ENCODE results near the gene IKZF5.

The IKZF5 gene

GRCh38 chr10:123008355-123009104 lies at the start of gene IKZF5, which contains the start of gene ACADSB:
Gene IKZF5, minus strand, starts transcription at chr10:123008795. Its CDS starts 10,170 bp downstream, at chr10:122998625.
Gene ACADSB, plus strand, starts transcription at chr10:123009006. Its CDS starts 24 bp downstream, at chr10:123009030.
- DNase-seq (ENCODE audit: low spot score in 2 of 2) (peak; percentile 89 to 91), ATAC-seq (ENCODE audit: low read depth) (peak; percentile 86)
- Mint-ChIP-seq H3K27me3 (no peaks in the 10 kb centered on the region), H3K9me3 (no peaks in the 10 kb centered on the region), H3K4me3 (peak within 1 kb of the TSS; percentile 98), H3K4me1 (peaks cover 22% of the 10 kb centered on the region), H3K27ac (peak within 1 kb of the TSS; percentile 99), H3K36me3 (peaks cover 5% of the 10 kb centered on the region)

- Mint-ChIP-seq H3K27ac (no peak overlapping the region), H3K4me1 (no peaks in the 10 kb centered on the region), H3K27me3 (peaks cover 1% of the 10 kb centered on the region), H3K4me3 (no peak overlapping the region), H3K9me3 (no peaks in the 10 kb centered on the region), H3K36me3 (peaks cover 15% of the 10 kb centered on the region)
- ATAC-seq (ENCODE audit: low read depth) (no peak), DNase-seq (ENCODE audit: low spot score in 2 of 2) (no peak)
Observed at GRCh38 chr10:123057968-123058367, 49.4 kb upstream of the IKZF5 start.

GRCh38 chr10:123045961-123046731 lies 37.6 kb upstream of the IKZF5 start:
- Mint-ChIP-seq H3K27ac (no peak overlapping the region), H3K4me3 (no peak overlapping the region), H3K36me3 (peaks cover 14% of the 10 kb centered on the region), H3K9me3 (no peaks in the 10 kb centered on the region), H3K4me1 (peaks cover 4% of the 10 kb centered on the region), H3K27me3 (no peaks in the 10 kb centered on the region)
- no peak for ATAC-seq (ENCODE audit: low read depth)
- no peak for DNase-seq (ENCODE audit: low spot score in 2 of 2)

GRCh38 chr10:123044391-123044790 lies 35.8 kb upstream of the IKZF5 start:
- Mint-ChIP-seq H3K27me3 (no peaks in the 10 kb centered on the region), H3K27ac (no peak overlapping the region), H3K9me3 (no peaks in the 10 kb centered on the region), H3K4me3 (no peak overlapping the region), H3K4me1 (peaks cover 4% of the 10 kb centered on the region), H3K36me3 (peaks cover 13% of the 10 kb centered on the region)
- DNase-seq (ENCODE audit: low spot score in 2 of 2) (no peak), ATAC-seq (ENCODE audit: low read depth) (no peak)

GRCh38 chr10:123043409-123043925 lies 34.9 kb upstream of the IKZF5 start:
- H3K9me3 Mint-ChIP-seq = no peaks in the 10 kb centered on the region
- H3K27ac Mint-ChIP-seq = no peak overlapping the region
- peak; percentile 73 for ATAC-seq (ENCODE audit: low read depth)
- peaks cover 8% of the 10 kb centered on the region for H3K4me1 Mint-ChIP-seq
- no peak overlapping the region for H3K4me3 Mint-ChIP-seq
- H3K27me3 Mint-ChIP-seq = no peaks in the 10 kb centered on the region
- peaks cover 15% of the 10 kb centered on the region for H3K36me3 Mint-ChIP-seq
- DNase-seq (ENCODE audit: low spot score in 2 of 2) = peak; percentile 25 to 33

- no peak overlapping the region for H3K4me3 Mint-ChIP-seq
- DNase-seq (ENCODE audit: low spot score in 2 of 2) = no peak
- no peaks in the 10 kb centered on the region for H3K9me3 Mint-ChIP-seq
- no peak overlapping the region for H3K27ac Mint-ChIP-seq
- ATAC-seq (ENCODE audit: low read depth) = no peak
- H3K27me3 Mint-ChIP-seq = no peaks in the 10 kb centered on the region
- peaks cover 10% of the 10 kb centered on the region for H3K36me3 Mint-ChIP-seq
- peaks cover 8% of the 10 kb centered on the region for H3K4me1 Mint-ChIP-seq
Observed at GRCh38 chr10:123042708-123043408, 34.3 kb upstream of the IKZF5 start.

- DNase-seq (ENCODE audit: low spot score in 2 of 2) = no peak
- no peak for ATAC-seq (ENCODE audit: low read depth)
- peaks cover 1% of the 10 kb centered on the region for H3K9me3 Mint-ChIP-seq
- H3K36me3 Mint-ChIP-seq = peaks cover 20% of the 10 kb centered on the region
- no peak overlapping the region for H3K4me3 Mint-ChIP-seq
- no peak overlapping the region for H3K27ac Mint-ChIP-seq
- peaks cover 8% of the 10 kb centered on the region for H3K4me1 Mint-ChIP-seq
- H3K27me3 Mint-ChIP-seq = no peaks in the 10 kb centered on the region
Observed at GRCh38 chr10:123039632-123039930, 31.0 kb upstream of the IKZF5 start.

- DNase-seq (ENCODE audit: low spot score in 2 of 2) = no peak
- peaks cover 1% of the 10 kb centered on the region for H3K9me3 Mint-ChIP-seq
- peaks cover 8% of the 10 kb centered on the region for H3K4me1 Mint-ChIP-seq
- no peaks in the 10 kb centered on the region for H3K27me3 Mint-ChIP-seq
- no peak overlapping the region for H3K27ac Mint-ChIP-seq
- H3K36me3 Mint-ChIP-seq = peaks cover 23% of the 10 kb centered on the region
- ATAC-seq (ENCODE audit: low read depth) = no peak
- no peak overlapping the region for H3K4me3 Mint-ChIP-seq
Observed at GRCh38 chr10:123038782-123039631, 30.4 kb upstream of the IKZF5 start.

GRCh38 chr10:123035467-123036086 lies 27.0 kb upstream of the IKZF5 start:
- Mint-ChIP-seq H3K27me3 (no peaks in the 10 kb centered on the region), H3K9me3 (peaks cover 1% of the 10 kb centered on the region), H3K36me3 (peaks cover 27% of the 10 kb centered on the region), H3K4me3 (no peak overlapping the region), H3K4me1 (peaks cover 4% of the 10 kb centered on the region), H3K27ac (no peak overlapping the region)
- ATAC-seq (ENCODE audit: low read depth) = no peak
- DNase-seq (ENCODE audit: low spot score in 2 of 2) = no peak

GRCh38 chr10:123034332-123034731 lies 25.7 kb upstream of the IKZF5 start:
- Mint-ChIP-seq H3K27ac (no peak overlapping the region), H3K4me1 (peaks cover 3% of the 10 kb centered on the region)
- no peak for DNase-seq (ENCODE audit: low spot score in 2 of 2)

GRCh38 chr10:123031124-123031523 lies 22.5 kb upstream of the IKZF5 start:
- no peak for DNase-seq (ENCODE audit: low spot score in 2 of 2)
- no peak overlapping the region for H3K27ac Mint-ChIP-seq
- no peak for ATAC-seq (ENCODE audit: low read depth)
- no peak overlapping the region for H3K4me3 Mint-ChIP-seq
- H3K36me3 Mint-ChIP-seq = peaks cover 18% of the 10 kb centered on the region
- H3K27me3 Mint-ChIP-seq = no peaks in the 10 kb centered on the region
- H3K4me1 Mint-ChIP-seq = peaks cover 4% of the 10 kb centered on the region
- H3K9me3 Mint-ChIP-seq = peaks cover 1% of the 10 kb centered on the region

More at GRCh38 chr10:123034332-123034731, 25.7 kb upstream of the IKZF5 start:
- no peak overlapping the region for H3K4me3 Mint-ChIP-seq
- peaks cover 25% of the 10 kb centered on the region for H3K36me3 Mint-ChIP-seq
- ATAC-seq (ENCODE audit: low read depth) = no peak
- H3K27me3 Mint-ChIP-seq = no peaks in the 10 kb centered on the region
- peaks cover 1% of the 10 kb centered on the region for H3K9me3 Mint-ChIP-seq

- H3K36me3 Mint-ChIP-seq = peaks cover 3% of the 10 kb centered on the region
- no peak overlapping the region for H3K4me3 Mint-ChIP-seq
- no peaks in the 10 kb centered on the region for H3K9me3 Mint-ChIP-seq
- DNase-seq (ENCODE audit: low spot score in 2 of 2) = no peak
- H3K27me3 Mint-ChIP-seq = no peaks in the 10 kb centered on the region
- no peak for ATAC-seq (ENCODE audit: low read depth)
- no peak overlapping the region for H3K27ac Mint-ChIP-seq
- H3K4me1 Mint-ChIP-seq = peaks cover 9% of the 10 kb centered on the region
Observed at GRCh38 chr10:123027861-123028260, 19.3 kb upstream of the IKZF5 start.

- H3K4me3 Mint-ChIP-seq = no peak overlapping the region
- no peaks in the 10 kb centered on the region for H3K9me3 Mint-ChIP-seq
- peaks cover 9% of the 10 kb centered on the region for H3K4me1 Mint-ChIP-seq
- no peak overlapping the region for H3K27ac Mint-ChIP-seq
- no peaks in the 10 kb centered on the region for H3K27me3 Mint-ChIP-seq
- ATAC-seq (ENCODE audit: low read depth) (no peak), DNase-seq (ENCODE audit: low spot score in 2 of 2) (no peak)
- peaks cover 2% of the 10 kb centered on the region for H3K36me3 Mint-ChIP-seq
Observed at GRCh38 chr10:123026302-123026701, 17.7 kb upstream of the IKZF5 start.

All from memory B cell (primary cell).